Effector memory CD4-positive, alpha-beta T cell (primary cell): ENCODE results near the gene C1QTNF8.

Source experiments
- DNase-seq, 3 donors: peaks; one replicate each; pipeline ENCODE4 v3.0.0-alpha.2; 2020
- H3K27ac ChIP-seq: 2 replicates; pipeline ENCODE4 v1.7.0; 2013; ENCODE audit warnings: mild to moderate bottlenecking, low read length, moderate library complexity; ENCODE audit not compliant: insufficient read depth, poor library complexity, severe bottlenecking
- H3K27me3 ChIP-seq: replicated peaks from 2 replicates; pipeline ENCODE4 v1.7.0; 2013; ENCODE audit warnings: mild to moderate bottlenecking, low read length; ENCODE audit not compliant: insufficient read depth, control insufficient read depth, poor library complexity, severe bottlenecking
- H3K36me3 ChIP-seq: 2 replicates; pipeline ENCODE4 v1.7.0; 2013; ENCODE audit warnings: mild to moderate bottlenecking, low read length, moderate library complexity; ENCODE audit not compliant: control insufficient read depth, insufficient read depth
- H3K4me1 ChIP-seq: 2 replicates; pipeline ENCODE4 v1.7.0; 2013; ENCODE audit warnings: low read length, mild to moderate bottlenecking; ENCODE audit not compliant: control insufficient read depth, insufficient read depth, poor library complexity, severe bottlenecking
- H3K4me3 ChIP-seq: 2 replicates; pipeline ENCODE4 v1.7.0; 2013; ENCODE audit warnings: low read length, low read depth, mild to moderate bottlenecking; ENCODE audit not compliant: insufficient read depth, poor library complexity, severe bottlenecking
- H3K9me3 ChIP-seq: 2 replicates; pipeline ENCODE4 v1.7.0; 2013; ENCODE audit warnings: mild to moderate bottlenecking, low read length, moderate library complexity; ENCODE audit not compliant: control insufficient read depth

Gene C1QTNF8

DNA sequence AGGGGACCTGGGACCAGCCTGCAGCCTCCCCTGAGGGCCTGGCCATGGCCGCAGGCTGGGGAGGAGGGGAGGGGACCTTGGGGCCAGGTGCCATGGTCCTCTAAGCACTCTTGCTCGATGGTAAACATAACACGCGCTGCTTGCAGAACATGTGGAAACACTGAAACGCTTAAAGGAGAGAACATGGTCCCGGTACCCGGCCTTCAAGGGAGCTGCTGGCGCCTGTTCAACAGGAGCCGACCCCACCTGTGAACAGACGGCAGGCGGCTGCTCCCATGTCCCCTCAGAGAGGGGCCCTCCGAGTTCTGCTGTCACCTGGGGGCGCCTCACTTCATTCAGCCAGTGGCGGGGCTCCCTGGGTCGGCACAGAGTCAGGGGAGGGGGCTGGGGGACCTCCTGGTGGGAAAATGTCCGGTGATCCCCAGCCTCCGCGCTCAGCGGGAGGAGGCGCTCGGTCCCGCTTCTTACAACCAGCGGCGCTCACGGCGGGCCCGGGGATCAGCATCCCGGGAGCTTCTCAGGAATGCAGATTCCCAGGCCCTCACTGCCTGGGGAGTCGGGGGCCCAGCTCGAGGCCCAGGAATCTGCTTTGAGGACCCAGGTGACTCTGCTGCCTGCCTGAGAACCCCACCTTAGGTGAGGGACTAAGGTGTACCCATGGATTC lies 24.4 kb downstream of the C1QTNF8 start:
- DNase-seq = no peak
- Histone ChIP-seq H3K27ac (no peak overlapping the region), H3K4me1 (no peaks in the 10 kb centered on the region), H3K4me3 (no peak overlapping the region), H3K36me3 (no peaks in the 10 kb centered on the region), H3K9me3 (no peaks in the 10 kb centered on the region), H3K27me3 (peaks cover 24% of the 10 kb centered on the region)

DNA sequence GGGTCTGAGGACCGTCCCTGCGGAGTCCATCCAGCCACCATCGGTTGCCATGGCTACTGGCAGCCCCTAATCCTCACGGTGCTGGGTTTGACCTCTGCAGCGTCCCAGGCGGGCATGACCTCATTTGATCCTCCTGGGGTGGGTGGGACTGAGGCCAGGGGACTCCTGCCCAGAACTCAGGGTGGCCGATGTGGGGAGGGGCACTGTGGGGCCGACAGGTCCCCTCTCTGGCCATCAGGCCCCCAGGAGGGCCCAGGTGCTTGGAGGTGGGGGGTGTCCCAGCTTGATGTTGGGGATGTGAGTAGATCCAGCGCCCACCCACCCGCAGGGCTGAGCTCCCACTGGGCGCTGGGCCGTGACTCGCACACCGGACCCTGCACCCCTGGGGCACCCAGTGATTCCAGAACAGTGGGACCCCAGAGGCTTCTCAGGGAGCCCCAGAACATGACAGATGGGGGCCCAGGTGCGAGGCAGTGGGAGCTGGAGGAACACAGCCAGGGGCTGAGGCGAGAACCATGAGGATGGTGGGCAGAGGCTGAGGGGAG lies 25.1 kb downstream of the C1QTNF8 start:
- H3K4me1 ChIP-seq = no peaks in the 10 kb centered on the region
- no peaks in the 10 kb centered on the region for H3K9me3 ChIP-seq
- H3K36me3 ChIP-seq = no peaks in the 10 kb centered on the region
- no peak overlapping the region for H3K4me3 ChIP-seq
- peaks cover 31% of the 10 kb centered on the region for H3K27me3 ChIP-seq
- H3K27ac ChIP-seq = no peak overlapping the region
- DNase-seq = no peak

DNA sequence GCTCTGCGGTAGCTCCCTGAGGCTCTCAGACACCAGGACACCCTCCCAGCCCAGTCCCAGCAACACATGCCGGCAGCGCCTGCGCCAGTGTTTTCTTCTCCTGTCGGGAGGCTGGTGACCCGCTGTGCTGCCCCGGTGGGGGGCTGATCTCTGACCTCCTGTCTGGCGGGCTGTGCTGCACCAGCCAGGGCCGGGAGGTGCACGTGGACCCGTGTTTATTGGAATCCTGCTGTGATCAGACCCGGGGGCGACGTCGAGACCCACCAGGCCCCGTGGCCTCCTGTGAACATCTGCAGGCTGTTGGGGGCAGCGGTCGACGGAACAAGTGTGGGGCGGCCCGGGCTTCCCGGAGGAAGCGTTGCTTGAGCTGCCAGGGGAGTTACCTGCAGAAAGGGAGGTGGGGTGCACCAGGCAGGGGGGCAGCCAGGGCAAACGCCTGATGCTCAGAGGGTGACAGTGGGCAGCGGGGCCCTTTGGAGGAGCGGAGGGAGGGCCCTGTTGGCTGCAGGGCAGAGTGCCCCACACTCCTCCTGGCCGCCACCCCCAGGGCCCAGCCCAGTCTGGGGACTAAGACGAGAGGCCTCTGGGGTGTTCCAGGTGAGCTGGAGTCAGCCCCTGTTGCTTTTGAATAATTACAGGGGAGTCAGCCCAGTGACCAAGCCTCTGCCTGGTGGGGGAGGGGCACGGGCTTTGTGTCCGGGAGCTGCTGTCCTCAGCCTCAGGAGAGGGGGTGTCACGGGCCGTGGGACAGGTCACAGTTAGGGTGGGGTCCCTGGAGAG lies 25.8 kb downstream of the C1QTNF8 start:
- Histone ChIP-seq H3K4me1 (no peaks in the 10 kb centered on the region), H3K27me3 (peaks cover 34% of the 10 kb centered on the region), H3K4me3 (no peak overlapping the region), H3K9me3 (no peaks in the 10 kb centered on the region), H3K36me3 (no peaks in the 10 kb centered on the region), H3K27ac (no peak overlapping the region)
- DNase-seq = no peak

DNA sequence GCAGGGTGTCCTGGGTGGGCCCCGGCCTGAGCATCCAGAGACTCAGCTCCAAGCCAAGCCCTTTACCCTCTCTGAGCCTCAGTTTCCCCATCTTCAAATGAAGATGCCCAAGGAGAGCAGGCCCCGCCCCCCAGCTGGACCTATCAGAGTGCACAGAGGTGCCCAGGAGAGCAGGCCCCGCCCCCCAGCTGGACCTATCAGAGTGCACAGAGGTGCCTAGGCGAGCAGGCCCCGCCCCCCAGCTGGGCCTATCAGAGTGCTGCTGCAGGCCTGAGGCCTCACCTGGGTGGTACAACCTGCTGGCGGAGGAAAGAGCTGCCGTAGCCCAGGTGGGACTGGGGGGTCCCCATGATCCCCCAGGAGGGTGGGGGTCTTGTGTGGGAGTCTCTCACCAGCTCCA lies 26.9 kb downstream of the C1QTNF8 start:
- H3K27me3 ChIP-seq = peaks cover 36% of the 10 kb centered on the region
- no peak for DNase-seq
- no peaks in the 10 kb centered on the region for H3K9me3 ChIP-seq
- no peaks in the 10 kb centered on the region for H3K4me1 ChIP-seq
- no peak overlapping the region for H3K4me3 ChIP-seq
- no peak overlapping the region for H3K27ac ChIP-seq
- H3K36me3 ChIP-seq = no peaks in the 10 kb centered on the region

DNA sequence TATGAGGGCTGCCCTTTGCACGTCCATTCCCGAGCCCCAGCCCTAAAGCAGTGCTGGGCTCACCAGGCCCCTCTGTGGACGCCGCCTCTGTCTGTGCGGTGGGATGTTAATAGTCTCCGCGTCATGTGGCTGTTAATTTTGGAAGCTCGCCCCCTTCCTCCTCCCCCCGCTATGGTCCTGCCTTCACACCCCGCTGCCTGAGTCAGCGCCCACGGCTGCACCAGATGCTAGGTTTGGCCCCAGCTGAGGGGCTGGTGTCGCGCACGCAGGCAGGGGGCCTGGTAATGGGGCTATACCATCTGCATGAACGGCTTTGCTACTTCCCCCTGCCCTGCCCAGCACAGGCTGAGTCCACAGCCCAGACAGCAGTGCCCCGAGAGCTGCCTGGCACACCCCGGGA lies 27.6 kb downstream of the C1QTNF8 start:
- no peaks in the 10 kb centered on the region for H3K36me3 ChIP-seq
- H3K4me1 ChIP-seq = no peaks in the 10 kb centered on the region
- no peak overlapping the region for H3K4me3 ChIP-seq
- peaks cover 33% of the 10 kb centered on the region for H3K27me3 ChIP-seq
- H3K9me3 ChIP-seq = no peaks in the 10 kb centered on the region
- no peak overlapping the region for H3K27ac ChIP-seq
- no peak for DNase-seq

DNA sequence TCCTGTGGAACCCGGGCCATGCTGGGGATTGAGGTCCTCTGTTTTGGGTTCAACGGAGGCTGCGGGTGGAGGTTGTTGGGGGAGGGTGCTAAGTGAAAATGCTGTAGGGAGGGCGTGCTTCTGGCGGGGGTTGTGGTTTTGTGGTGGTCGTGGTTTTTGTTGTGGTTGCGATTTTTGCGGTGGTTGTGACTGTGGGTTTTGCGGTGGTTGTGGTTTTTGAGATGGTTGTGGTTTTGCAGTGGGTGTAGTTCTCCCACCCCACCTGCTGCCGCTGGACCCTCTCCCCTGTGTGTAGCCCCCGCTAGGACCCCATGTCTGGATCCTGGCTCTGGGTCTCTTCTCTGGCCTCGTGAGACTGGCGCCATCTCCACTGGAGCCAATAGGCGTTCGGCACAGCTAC lies 28.4 kb downstream of the C1QTNF8 start:
- no peak overlapping the region for H3K27ac ChIP-seq
- no peaks in the 10 kb centered on the region for H3K36me3 ChIP-seq
- H3K4me3 ChIP-seq = no peak overlapping the region
- no peaks in the 10 kb centered on the region for H3K9me3 ChIP-seq
- peaks cover 26% of the 10 kb centered on the region for H3K27me3 ChIP-seq
- no peak for DNase-seq
- H3K4me1 ChIP-seq = no peaks in the 10 kb centered on the region

DNA sequence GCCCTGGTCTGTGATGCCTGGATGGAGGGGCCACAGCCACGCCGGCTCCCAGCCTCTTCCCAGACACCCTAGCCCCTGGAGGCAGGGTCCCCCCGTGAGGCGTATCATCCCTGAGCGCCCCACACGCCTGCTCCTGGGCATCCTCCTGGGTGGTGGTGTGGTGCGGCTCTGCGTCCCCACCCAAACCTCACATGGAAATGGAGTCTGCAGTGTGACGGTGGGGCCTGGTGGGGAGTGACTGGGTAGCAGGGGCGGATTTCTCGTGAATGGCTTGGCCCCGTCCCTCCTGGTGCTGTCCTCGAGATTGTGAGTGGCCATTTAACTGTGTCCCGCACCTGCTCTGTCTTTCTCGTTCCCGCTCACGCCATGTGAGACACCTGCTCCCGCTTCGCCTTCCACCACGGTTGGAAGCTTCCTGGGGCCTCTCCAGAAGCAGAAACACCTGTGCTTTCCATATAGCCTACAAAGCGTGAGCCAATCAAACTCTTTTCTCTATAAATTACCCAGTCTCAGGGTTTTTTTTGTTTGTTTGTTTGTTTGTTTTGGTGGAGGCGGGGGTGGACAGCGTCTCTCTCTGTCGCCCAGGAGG lies 29.4 kb downstream of the C1QTNF8 start:
- Histone ChIP-seq H3K4me3 (no peak overlapping the region), H3K36me3 (no peaks in the 10 kb centered on the region), H3K27ac (no peak overlapping the region), H3K27me3 (peaks cover 22% of the 10 kb centered on the region), H3K9me3 (no peaks in the 10 kb centered on the region), H3K4me1 (no peaks in the 10 kb centered on the region)
- DNase-seq = no peak

DNA sequence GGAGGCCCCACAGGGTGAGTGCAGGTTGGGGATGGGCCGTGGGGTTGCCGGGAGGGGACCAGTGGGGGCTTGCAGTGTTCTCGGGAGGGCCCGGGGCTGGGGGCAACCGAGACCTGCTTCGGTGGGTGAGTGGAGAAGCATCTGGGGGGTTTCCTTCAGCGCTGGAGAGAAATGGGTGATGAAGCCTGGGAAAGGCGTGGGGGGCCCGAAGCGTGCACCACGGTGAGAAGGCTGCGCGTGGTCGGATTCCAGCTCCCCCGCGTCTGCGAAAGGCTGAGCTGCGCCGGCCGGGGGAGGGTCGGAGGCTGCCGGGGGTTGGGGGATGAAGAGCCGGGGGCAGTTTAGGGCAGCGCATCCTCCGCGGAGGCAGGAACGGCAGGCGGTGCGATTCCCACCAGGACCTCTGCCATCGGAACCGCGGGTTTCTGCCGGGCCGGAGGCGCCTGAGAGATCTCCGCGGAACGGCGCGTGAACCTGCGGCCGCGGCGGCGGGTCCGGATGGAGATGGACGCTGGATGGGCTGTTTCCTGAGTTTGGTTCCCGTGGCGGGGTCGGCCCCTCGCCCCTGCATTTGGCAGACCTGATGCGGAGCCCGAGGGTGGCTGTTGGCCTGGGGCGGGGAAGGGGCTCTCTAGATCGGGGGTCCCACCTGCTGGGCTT lies 30.4 kb downstream of the C1QTNF8 start:
- Histone ChIP-seq H3K27ac (no peak overlapping the region), H3K27me3 (peaks cover 19% of the 10 kb centered on the region), H3K9me3 (no peaks in the 10 kb centered on the region), H3K4me1 (no peaks in the 10 kb centered on the region), H3K36me3 (no peaks in the 10 kb centered on the region), H3K4me3 (no peak overlapping the region)
- no peak for DNase-seq

DNA sequence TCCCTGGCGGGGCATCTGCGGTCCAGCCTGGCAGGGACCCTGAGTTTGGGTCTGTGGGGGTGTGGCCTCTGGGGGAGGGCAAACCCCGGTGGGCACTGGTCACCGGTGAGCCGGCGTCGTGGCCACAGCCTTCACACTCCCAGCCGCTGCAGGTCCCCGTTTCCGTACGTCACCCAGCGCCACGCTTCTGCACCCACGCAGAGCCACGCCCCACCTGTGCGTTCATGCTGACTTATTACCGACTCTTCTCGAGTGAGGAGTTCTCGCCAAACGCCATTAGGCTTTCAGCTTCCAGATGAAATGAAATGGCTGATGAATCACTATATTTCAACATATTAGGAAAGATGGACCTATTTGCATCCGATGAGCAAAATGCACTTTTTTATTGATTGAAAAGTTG lies 32.3 kb downstream of the C1QTNF8 start:
- Histone ChIP-seq H3K27ac (no peak overlapping the region), H3K36me3 (no peaks in the 10 kb centered on the region), H3K27me3 (peaks cover 19% of the 10 kb centered on the region), H3K9me3 (no peaks in the 10 kb centered on the region), H3K4me3 (no peak overlapping the region), H3K4me1 (no peaks in the 10 kb centered on the region)
- DNase-seq = no peak
